Thoracic aorta (tissue), 2 donors: Measurements from ENCODE around the gene PBX4. TPM values are rescaled to one million over a fixed set of nuclear protein-coding genes. Genes with fewer than 3 reads are reported as not detected.

Source experiments
- ATAC-seq: fragments of 150-250 bp; one replicate; pipeline ENCODE4 v1.8.0; 2017; ENCODE audit warnings: low read depth; ENCODE audit not compliant: insufficient number of reproducible peaks, low FRiP score
- DNase-seq: peaks from one replicate; pipeline ENCODE4 v3.0.0-alpha.2; 2020; ENCODE audit warnings: low spot score
- H3K27ac ChIP-seq, 2 donors: fragments of 200-600 bp; sonication (generic); 1 replicate in 1 of 2; 2 replicates in 1 of 2; pipeline ENCODE4 v1.5.1; 2016; ENCODE audit warnings: mild to moderate bottlenecking in 2 of 2, moderate library complexity in 2 of 2
- H3K27me3 ChIP-seq: fragments of 200-600 bp; sonication (generic); replicated peaks from 2 replicates; pipeline ENCODE4 v1.6.0; 2016; ENCODE audit warnings: mild to moderate bottlenecking; ENCODE audit not compliant: insufficient read depth
- H3K36me3 ChIP-seq: fragments of 200-600 bp; sonication (generic); one replicate; pipeline ENCODE4 v1.5.1; 2016
- H3K4me1 ChIP-seq, 2 donors: fragments of 200-600 bp; sonication (generic); 1 replicate in 1 of 2; 2 replicates in 1 of 2; pipeline versions ENCODE4 v1.5.1 to v1.6.0; 2016; ENCODE audit warnings: low read depth in 2 of 2, mild to moderate bottlenecking in 1 of 2; ENCODE audit not compliant: control insufficient read depth in 1 of 2
- H3K4me3 ChIP-seq: fragments of 200-600 bp; sonication (generic); 2 replicates; pipeline ENCODE4 v1.5.1; 2016; ENCODE audit warnings: mild to moderate bottlenecking
- H3K9me3 ChIP-seq: fragments of 200-600 bp; sonication (generic); 2 replicates; pipeline ENCODE4 v1.5.1; 2016
- total RNA-seq, 2 donors: library from RNA; depleted of rRNA; stranded (reverse); fragments of >200 nt; gene quantifications; one replicate each; pipeline versions ENCODE4 v1.1.0 to v1.2.3, GENCODE V29; 2016
- TF ChIP-seq, protein P1 (sequence below): fragments of 200-600 bp; sonication (generic); IDR thresholded peaks from one replicate; pipeline ENCODE4 v1.5.1; 2019; ENCODE audit warnings: antibody characterized with exemption

The PBX4 gene
- total RNA-seq, 2 donors from 2014 or later, result not detected

DNA sequence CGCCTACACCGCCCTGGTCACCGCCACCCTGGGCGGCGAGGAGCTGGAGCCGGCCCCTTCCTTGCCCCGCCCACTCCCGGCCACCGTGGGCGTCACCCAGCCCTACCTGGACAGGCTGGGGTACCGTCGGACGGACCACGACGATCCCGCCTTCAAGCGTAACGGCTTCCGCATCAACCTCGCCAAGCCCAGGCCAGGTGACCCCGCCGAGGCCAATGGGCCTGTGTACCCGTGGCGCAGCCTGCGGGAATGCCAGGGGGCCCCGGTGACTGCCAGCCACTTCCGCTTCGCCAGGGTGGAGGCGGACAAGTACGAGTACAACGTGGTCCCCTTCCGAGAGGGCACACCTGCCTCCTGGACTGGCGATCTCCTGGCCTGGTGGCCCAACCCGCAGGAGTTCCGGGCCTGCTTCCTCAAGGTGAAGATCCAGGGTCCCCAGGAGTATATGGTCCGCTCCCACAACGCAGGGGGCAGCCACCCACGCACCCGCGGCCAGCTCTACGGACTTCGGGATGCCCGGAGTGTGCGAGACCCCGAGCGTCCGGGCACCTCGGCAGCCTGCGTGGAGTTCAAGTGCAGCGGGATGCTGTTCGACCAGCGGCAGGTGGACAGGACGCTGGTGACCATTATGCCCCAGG is 73.4 kb downstream of the PBX4 start:
- ATAC-seq, result no peak
- TF ChIP-seq, protein P1, sequence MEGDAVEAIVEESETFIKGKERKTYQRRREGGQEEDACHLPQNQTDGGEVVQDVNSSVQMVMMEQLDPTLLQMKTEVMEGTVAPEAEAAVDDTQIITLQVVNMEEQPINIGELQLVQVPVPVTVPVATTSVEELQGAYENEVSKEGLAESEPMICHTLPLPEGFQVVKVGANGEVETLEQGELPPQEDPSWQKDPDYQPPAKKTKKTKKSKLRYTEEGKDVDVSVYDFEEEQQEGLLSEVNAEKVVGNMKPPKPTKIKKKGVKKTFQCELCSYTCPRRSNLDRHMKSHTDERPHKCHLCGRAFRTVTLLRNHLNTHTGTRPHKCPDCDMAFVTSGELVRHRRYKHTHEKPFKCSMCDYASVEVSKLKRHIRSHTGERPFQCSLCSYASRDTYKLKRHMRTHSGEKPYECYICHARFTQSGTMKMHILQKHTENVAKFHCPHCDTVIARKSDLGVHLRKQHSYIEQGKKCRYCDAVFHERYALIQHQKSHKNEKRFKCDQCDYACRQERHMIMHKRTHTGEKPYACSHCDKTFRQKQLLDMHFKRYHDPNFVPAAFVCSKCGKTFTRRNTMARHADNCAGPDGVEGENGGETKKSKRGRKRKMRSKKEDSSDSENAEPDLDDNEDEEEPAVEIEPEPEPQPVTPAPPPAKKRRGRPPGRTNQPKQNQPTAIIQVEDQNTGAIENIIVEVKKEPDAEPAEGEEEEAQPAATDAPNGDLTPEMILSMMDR, result no peak
- H3K27me3 ChIP-seq, result no peaks in the 10 kb centered on the region

GRCh38 chr19:19544257-19544953 is 74.1 kb downstream of the PBX4 start:
- TF ChIP-seq, protein P1, result no peak
- H3K4me1 ChIP-seq, result peaks cover 0 to 12% of the 10 kb centered on the region in 2 donors
- no peak overlapping the region for H3K27ac ChIP-seq
- no peaks in the 10 kb centered on the region for H3K36me3 ChIP-seq
- H3K4me3 ChIP-seq, result no peak overlapping the region
- no peaks in the 10 kb centered on the region for H3K27me3 ChIP-seq
- no peaks in the 10 kb centered on the region for H3K9me3 ChIP-seq
- no peak for DNase-seq
- no peak for ATAC-seq

More for the DNA sequence above, 73.4 kb downstream of the PBX4 start:
- H3K36me3 ChIP-seq, result no peaks in the 10 kb centered on the region
- peaks cover 0 to 9% of the 10 kb centered on the region in 2 donors for H3K4me1 ChIP-seq
- DNase-seq, result no peak
- no peak overlapping the region for H3K4me3 ChIP-seq
- no peak overlapping the region for H3K27ac ChIP-seq
- no peaks in the 10 kb centered on the region for H3K9me3 ChIP-seq

DNA sequence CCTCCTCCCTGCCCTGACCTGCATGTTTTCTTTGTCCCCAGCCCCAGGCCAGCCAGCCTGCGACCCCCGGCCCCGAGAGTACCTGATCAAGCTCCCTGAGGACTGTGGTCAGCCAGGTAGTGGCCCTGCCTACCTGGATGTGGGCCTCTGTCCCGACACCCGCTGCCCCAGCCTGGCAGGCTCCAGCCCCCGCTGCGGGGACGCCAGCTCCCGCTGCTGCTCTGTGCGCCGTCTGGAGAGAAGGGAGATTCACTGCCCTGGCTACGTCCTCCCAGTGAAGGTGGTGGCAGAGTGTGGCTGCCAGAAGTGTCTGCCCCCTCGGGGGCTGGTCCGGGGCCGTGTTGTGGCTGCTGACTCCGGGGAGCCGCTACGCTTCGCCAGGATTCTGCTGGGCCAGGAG is 74.8 kb downstream of the PBX4 start:
- Histone ChIP-seq H3K4me1 (peaks cover 0 to 18% of the 10 kb centered on the region in 2 donors), H3K9me3 (no peaks in the 10 kb centered on the region), H3K4me3 (no peak overlapping the region), H3K36me3 (no peaks in the 10 kb centered on the region), H3K27me3 (no peaks in the 10 kb centered on the region), H3K27ac (no peak overlapping the region)
- no peak for DNase-seq
- TF ChIP-seq, protein P1, result no peak
- no peak for ATAC-seq

DNA sequence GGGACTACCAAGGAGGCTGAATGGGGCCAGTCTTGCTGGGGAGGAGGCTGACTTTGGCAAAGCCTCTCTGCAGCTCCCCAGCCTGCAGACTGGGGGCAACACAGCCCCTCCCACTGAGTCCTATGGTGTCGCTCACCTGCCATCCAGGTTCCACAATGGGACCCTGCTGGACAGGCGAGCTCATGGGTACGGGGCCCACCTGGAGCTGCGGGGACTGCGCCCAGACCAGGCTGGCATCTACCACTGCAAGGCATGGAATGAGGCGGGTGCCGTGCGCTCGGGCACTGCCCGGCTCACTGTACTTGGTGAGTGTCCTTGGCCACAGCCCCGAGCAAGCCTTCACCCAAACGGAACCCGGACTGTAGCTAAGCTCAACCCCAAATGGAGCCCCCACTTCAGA is 75.4 kb downstream of the PBX4 start:
- no peak for DNase-seq
- TF ChIP-seq, protein P1, result no peak
- no peak overlapping the region for H3K4me3 ChIP-seq
- H3K27ac ChIP-seq, result no peak overlapping the region
- H3K4me1 ChIP-seq, result peaks cover 3 to 23% of the 10 kb centered on the region in 2 donors
- ATAC-seq, result no peak
- H3K36me3 ChIP-seq, result no peaks in the 10 kb centered on the region
- no peaks in the 10 kb centered on the region for H3K9me3 ChIP-seq
- H3K27me3 ChIP-seq, result no peaks in the 10 kb centered on the region

DNA sequence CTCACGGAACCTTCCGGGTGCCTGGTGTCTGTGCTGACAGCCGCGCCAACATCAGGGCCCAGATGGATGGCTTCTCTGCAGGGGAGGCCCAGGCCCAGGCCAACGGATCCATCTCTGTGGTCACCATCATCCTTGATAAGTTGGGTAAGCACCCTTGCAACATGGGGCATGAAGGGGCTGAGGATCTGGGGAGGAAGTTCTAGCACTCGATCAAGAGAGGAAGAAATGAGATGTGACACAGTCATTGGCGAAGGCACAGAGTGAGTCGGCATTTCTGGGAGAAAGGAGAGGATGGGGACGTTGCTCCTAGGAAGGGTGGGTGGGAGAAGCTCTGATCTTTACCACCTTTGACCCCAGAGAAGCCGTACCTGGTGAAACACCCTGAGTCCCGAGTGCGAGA is 76.0 kb downstream of the PBX4 start:
- Histone ChIP-seq H3K4me3 (no peak overlapping the region), H3K27ac (no peak overlapping the region), H3K27me3 (no peaks in the 10 kb centered on the region), H3K36me3 (no peaks in the 10 kb centered on the region), H3K9me3 (no peaks in the 10 kb centered on the region), H3K4me1 (peaks cover 4 to 29% of the 10 kb centered on the region in 2 donors)
- no peak for ATAC-seq
- TF ChIP-seq, protein P1, result no peak
- no peak for DNase-seq
